IPS DF 4.7 (cell line): ENCODE results near the gene GFPT1.
"Not testable (repeated sequence)": the region's sequence is repeated elsewhere in the genome, so short reads cannot be mapped to it uniquely, and the experiment has no call there.

Experiments
- DNase-seq: peaks from one replicate; pipeline ENCODE4 v3.0.0-alpha.2; 2013; ENCODE audit warnings: low spot score; ENCODE audit errors: extremely low read depth

GFPT1 gene

GRCh38 chr2:69384618-69385081, 2.4 kb downstream of the GFPT1 start:
- no peak for DNase-seq

- no peak for DNase-seq
Observed at GRCh38 chr2:69383176-69383812, 3.7 kb downstream of the GFPT1 start.

GRCh38 chr2:69382547-69382946, 4.5 kb downstream of the GFPT1 start:
- no peak for DNase-seq

GRCh38 chr2:69381337-69381737, 5.7 kb downstream of the GFPT1 start:
- DNase-seq = no peak

GRCh38 chr2:69380072-69380917, 6.7 kb downstream of the GFPT1 start:
- DNase-seq = no peak

GRCh38 chr2:69376403-69376802, 10.6 kb downstream of the GFPT1 start:
- no peak for DNase-seq

GRCh38 chr2:69375494-69376353, 11.3 kb downstream of the GFPT1 start:
- no peak for DNase-seq

GRCh38 chr2:69372767-69373166, 14.3 kb downstream of the GFPT1 start:
- no peak for DNase-seq

- DNase-seq = no peak
Observed at GRCh38 chr2:69369802-69370201, 17.2 kb downstream of the GFPT1 start.

GRCh38 chr2:69368588-69368987, 18.4 kb downstream of the GFPT1 start:
- DNase-seq = no peak

- DNase-seq = no peak
Observed at GRCh38 chr2:69359371-69359770, 27.7 kb downstream of the GFPT1 start.

GRCh38 chr2:69358914-69359313, 28.1 kb downstream of the GFPT1 start:
- DNase-seq = no peak

GRCh38 chr2:69356471-69356870, 30.6 kb downstream of the GFPT1 start:
- DNase-seq = no peak

- not testable (repeated sequence) for DNase-seq
Observed at GRCh38 chr2:69354976-69355375, 32.1 kb downstream of the GFPT1 start.

GRCh38 chr2:69353360-69353759, 33.7 kb downstream of the GFPT1 start:
- no peak for DNase-seq

GRCh38 chr2:69348781-69349180, 38.2 kb downstream of the GFPT1 start:
- no peak for DNase-seq

- no peak for DNase-seq
Observed at GRCh38 chr2:69345434-69345833, 41.6 kb downstream of the GFPT1 start.

- no peak for DNase-seq
Observed at GRCh38 chr2:69344305-69344704, 42.7 kb downstream of the GFPT1 start.

GRCh38 chr2:69340101-69340775, 46.8 kb downstream of the GFPT1 start:
- DNase-seq = no peak

GRCh38 chr2:69335311-69335710, 51.7 kb downstream of the GFPT1 start:
- no peak for DNase-seq

GRCh38 chr2:69333352-69333751, 53.7 kb downstream of the GFPT1 start:
- DNase-seq = no peak
